ENCODE measurements around the gene KCNH2.

Gene KCNH2

DNA sequence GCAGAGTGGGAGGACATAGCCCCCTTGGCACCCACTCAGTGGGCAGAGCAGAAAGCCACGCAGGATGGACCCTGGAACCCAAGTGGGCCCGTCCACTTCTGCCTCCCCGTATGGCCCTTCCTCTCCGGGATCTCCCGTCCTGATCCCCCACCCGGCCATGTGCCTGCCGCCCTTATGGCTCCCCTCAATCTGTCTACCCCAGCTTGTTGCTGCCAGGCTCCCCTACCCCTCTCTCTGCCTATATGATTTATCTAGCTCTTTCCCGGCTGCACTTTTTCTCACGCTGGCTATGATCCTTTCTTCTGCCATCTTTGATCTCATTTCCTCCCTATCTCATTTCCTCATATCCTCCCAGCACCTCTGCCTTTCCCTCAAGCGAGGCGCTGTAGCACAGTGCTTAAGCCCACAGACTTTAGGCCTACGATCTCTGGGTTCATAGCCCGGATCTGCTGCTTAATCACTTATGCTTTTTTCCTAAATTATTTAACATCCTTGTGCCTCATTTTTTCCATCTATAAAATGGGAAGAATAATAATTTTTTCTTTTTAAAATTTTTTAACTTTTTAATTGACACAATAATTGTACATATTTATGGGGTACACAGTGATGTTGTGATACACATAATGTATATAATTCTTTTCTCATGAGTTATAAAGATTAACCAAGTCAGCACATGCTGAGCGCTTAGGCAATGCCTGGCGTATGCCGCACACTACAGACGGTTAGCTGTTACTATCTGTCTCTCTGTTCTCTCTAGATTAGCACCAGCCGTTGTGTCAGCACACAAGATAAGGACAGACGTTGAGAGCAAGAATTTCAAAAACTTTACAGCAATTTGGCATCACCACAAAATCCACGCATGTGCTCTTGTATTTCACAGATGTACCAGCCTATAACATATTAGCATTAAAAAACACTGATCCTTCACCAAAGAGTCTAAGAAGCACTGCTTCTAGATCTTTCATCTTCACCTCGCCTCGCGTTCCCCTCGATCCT is 18.1 kb downstream of the KCNH2 start:
- DNase-seq (ENCODE audit: extremely low read depth, low read depth) = no peak
- no peak overlapping the region for H3K4me3 ChIP-seq (replicated peaks; ENCODE audit: low read depth, low read length)
- TF ChIP-seq, protein P1, sequence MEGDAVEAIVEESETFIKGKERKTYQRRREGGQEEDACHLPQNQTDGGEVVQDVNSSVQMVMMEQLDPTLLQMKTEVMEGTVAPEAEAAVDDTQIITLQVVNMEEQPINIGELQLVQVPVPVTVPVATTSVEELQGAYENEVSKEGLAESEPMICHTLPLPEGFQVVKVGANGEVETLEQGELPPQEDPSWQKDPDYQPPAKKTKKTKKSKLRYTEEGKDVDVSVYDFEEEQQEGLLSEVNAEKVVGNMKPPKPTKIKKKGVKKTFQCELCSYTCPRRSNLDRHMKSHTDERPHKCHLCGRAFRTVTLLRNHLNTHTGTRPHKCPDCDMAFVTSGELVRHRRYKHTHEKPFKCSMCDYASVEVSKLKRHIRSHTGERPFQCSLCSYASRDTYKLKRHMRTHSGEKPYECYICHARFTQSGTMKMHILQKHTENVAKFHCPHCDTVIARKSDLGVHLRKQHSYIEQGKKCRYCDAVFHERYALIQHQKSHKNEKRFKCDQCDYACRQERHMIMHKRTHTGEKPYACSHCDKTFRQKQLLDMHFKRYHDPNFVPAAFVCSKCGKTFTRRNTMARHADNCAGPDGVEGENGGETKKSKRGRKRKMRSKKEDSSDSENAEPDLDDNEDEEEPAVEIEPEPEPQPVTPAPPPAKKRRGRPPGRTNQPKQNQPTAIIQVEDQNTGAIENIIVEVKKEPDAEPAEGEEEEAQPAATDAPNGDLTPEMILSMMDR (IDR thresholded peaks at IDR 0.05; ENCODE audit: low read depth, low read length, missing control alignments) = no peak

DNA sequence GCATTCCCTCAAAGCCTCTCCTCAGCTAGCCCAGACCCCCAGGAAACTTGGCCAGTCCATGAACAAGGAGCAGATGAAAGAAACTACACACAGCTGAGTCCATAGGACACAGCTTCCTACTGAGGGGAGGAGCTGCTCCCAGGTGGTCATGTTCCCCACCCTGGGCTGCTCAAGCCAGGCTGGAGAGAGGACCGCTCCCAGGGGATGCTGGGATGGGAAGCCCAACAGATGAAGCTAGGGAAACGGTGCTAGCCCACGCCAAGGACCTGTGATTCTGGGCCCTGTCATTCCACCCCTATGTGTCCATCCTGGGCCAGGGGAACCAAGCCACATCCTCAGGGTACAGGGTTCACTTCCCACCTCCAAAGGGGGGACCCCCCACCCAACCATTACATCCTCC is 19.0 kb downstream of the KCNH2 start:
- no peak overlapping the region for H3K4me3 ChIP-seq (replicated peaks; ENCODE audit: low read depth, low read length)
- no peak for DNase-seq (ENCODE audit: extremely low read depth, low read depth)
- TF ChIP-seq, protein P1 (IDR thresholded peaks at IDR 0.05; ENCODE audit: low read depth, low read length, missing control alignments) = no peak

DNA sequence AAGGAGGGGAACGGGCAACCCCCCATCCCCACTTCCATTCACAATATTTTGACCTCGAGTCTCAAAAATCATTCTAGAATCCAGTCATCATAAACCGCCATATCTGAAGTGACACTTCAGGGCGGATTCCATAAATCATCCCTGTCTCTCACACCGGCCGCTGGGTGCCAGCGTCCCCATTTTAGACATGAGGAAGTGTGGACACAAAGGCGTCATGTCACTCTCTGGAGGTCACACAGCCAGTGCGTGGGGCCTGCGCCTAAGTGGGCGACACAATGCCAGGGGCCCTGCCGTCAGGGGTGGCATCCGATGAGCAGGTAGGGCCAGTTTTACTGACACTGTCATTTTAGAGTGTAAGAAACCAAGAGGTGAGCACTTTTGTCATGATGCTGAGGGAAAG is 19.5 kb downstream of the KCNH2 start:
- no peak for DNase-seq (ENCODE audit: extremely low read depth, low read depth)
- no peak overlapping the region for H3K4me3 ChIP-seq (replicated peaks; ENCODE audit: low read depth, low read length)
- TF ChIP-seq, protein P1 (IDR thresholded peaks at IDR 0.05; ENCODE audit: low read depth, low read length, missing control alignments) = no peak

DNA sequence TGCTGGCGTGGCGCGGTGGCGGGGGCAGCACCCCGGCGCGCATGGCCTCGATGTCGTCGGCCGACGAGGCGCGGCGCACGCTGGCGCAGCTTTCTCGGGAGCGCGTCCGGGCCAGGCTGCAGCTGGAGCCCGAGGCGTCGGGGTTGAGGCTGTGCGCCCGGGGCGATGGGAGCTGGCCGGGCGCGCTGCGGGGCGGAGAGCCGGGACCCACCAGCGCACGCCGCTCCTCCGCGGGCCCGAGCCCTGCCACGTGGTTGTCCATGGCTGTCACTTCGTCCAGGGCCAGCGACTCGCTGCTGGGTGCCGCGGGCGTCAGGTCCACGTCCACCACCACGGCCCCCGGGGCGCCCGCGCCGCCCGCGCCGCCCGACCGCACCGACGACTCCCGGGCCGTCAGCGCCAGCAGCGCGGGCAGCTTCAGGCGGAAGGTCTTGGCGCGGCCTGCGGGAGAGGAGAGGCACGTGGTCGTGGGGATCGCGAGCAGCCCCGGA is 20.0 kb downstream of the KCNH2 start:
- no peak for DNase-seq (ENCODE audit: extremely low read depth, low read depth)
- TF ChIP-seq, protein P1 (IDR thresholded peaks at IDR 0.05; ENCODE audit: low read depth, low read length, missing control alignments) = no peak
- no peak overlapping the region for H3K4me3 ChIP-seq (replicated peaks; ENCODE audit: low read depth, low read length)

DNA sequence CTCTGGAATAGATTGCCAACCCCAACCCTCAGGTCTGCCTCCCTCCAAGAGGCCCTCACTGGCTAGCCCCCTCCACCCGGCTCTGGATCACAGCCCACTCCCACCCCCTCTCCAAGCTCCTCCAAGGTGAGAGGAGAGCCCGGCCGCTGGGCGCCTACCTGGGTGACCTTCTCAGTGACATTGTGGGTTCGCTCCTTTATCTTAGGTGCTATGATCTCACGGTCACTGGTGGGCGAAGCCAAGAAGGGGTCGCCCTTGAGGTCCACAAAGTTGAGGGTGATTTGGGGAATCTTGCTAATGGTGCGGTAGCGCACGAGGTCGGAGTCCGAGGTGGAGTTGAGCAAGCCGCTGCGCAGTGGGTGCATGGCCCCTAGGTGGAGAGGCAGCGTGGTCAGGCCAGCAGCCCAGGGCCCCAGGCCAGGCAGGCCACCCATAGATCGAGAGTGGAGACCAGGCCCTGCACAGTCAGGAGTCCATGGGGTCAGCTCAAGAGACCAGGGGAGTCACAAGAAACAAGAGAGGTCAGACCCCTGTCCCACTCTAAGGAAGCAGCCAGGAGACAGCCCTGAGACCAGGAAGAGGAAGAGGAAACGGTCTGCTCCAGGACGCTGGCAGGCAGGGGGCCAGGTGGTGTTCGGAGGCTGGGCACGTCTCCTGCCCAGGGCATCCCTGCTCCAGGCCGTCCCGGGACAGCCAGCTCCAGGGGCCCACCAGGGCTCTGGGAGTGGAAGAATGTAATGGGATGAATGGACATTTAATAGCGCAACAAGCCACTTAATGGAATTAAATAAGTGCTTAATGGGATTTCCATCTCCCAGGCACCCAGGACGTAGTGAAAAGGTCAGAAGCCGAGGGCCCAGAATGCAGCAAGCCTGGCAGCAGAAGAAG is 20.7 kb downstream of the KCNH2 start:
- no peak for DNase-seq (ENCODE audit: extremely low read depth, low read depth)
- H3K4me3 ChIP-seq (replicated peaks; ENCODE audit: low read depth, low read length) = no peak overlapping the region
- TF ChIP-seq, protein P1 (IDR thresholded peaks at IDR 0.05; ENCODE audit: low read depth, low read length, missing control alignments) = no peak

DNA sequence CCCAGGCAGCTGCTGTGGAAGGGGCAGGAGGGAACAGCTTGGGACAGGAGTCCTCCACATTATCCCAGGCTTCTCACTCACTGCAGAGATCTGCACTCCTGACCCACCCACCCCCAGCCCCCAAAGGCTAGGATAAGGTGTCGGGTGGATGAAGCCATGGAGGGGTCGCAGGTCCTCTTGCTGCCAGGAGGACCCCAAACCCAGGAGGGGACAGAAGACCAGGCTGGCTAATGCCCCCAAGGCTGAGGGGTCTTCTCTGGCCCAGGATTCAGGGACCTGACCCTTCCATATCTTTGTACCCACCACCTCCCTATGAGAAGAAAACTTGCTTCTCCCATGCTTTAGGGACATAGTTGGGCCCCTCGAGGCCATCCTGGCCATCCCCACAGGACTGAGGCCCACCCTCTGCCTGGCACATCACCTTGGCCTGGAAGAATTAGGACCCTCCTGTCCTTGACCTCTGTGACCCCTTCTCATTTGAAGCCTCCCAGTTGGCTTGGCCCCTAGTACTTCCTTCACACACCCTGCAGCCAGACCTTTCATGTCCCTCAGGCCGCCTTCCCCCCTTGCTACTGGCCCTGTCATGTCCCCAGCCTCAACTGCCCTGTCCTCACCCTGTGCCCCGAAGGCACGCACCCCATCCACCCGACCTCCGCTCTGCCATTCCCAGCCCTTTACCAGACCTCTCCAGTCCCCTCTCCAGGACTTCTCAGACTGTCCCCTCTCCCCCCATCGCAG is 21.6 kb downstream of the KCNH2 start:
- no peak overlapping the region for H3K4me3 ChIP-seq (replicated peaks; ENCODE audit: low read depth, low read length)
- DNase-seq (ENCODE audit: extremely low read depth, low read depth) = no peak
- TF ChIP-seq, protein P1 (IDR thresholded peaks at IDR 0.05; ENCODE audit: low read depth, low read length, missing control alignments) = no peak

Data from HFF-Myc (cell line).